GM21529 (cell line): ENCODE data around the gene BCOR.

Source experiments
- ATAC-seq: cut with Tn5 transposase; IDR thresholded peaks from one replicate; pipeline ENCODE4 v1.9.1; 2021; ENCODE audit not compliant: unreplicated experiment

The BCOR gene

GRCh38 chrX:40006106-40007017 lies 91.4 kb downstream of the BCOR start:
- no peak for ATAC-seq

- ATAC-seq = no peak
Observed at GRCh38 chrX:40005292-40006011, 92.3 kb downstream of the BCOR start.

GRCh38 chrX:40004921-40005291 lies 92.9 kb downstream of the BCOR start:
- ATAC-seq = no peak

- ATAC-seq = no peak
Observed at GRCh38 chrX:40004246-40004535, 93.6 kb downstream of the BCOR start.

- no peak for ATAC-seq
Observed at GRCh38 chrX:40003428-40004245, 94.1 kb downstream of the BCOR start.

GRCh38 chrX:40003071-40003427 lies 94.7 kb downstream of the BCOR start:
- ATAC-seq = no peak
